Measurements from ENCODE around the gene NTSR1. TPM values are rescaled to one million over a fixed set of nuclear protein-coding genes. Genes with fewer than 3 reads are reported as not detected.

NTSR1 gene
- polyA plus RNA-seq, 3 donors: 1.4 to 2.4 (median 2.0) TPM

DNA sequence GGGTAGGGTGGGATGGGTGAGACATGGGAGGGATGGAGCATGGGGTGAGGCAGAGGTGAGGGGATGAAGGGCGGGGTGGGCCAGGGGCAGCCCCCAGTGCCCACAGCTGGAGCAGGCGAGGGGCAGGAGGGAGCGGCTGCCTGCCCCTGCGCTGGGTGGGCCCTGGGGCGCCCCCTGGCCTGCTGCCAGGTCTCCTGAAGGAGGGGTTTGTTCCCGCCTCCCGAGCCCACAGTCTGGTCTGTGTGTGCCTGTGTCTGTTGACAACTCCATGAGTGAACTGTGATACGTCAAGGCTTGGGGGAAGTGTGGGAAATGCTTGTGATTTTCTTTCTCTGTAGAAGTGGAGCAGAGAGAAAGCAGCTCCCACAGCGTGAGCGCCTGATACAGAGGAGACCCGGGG, 76.8 kb downstream of the NTSR1 start:
- DNase-seq: no peak

- peak; percentile 73 for DNase-seq
These were observed 77.5 kb downstream of the NTSR1 start for GRCh38 chr20:62786157-62786556.

GRCh38 chr20:62787321-62787720, 78.7 kb downstream of the NTSR1 start:
- DNase-seq: no peak

GRCh38 chr20:62787866-62788265, 79.2 kb downstream of the NTSR1 start:
- DNase-seq: no peak

GRCh38 chr20:62788607-62789006, 80.0 kb downstream of the NTSR1 start:
- DNase-seq: no peak

GRCh38 chr20:62790075-62790474, 81.4 kb downstream of the NTSR1 start:
- no peak for DNase-seq

DNA sequence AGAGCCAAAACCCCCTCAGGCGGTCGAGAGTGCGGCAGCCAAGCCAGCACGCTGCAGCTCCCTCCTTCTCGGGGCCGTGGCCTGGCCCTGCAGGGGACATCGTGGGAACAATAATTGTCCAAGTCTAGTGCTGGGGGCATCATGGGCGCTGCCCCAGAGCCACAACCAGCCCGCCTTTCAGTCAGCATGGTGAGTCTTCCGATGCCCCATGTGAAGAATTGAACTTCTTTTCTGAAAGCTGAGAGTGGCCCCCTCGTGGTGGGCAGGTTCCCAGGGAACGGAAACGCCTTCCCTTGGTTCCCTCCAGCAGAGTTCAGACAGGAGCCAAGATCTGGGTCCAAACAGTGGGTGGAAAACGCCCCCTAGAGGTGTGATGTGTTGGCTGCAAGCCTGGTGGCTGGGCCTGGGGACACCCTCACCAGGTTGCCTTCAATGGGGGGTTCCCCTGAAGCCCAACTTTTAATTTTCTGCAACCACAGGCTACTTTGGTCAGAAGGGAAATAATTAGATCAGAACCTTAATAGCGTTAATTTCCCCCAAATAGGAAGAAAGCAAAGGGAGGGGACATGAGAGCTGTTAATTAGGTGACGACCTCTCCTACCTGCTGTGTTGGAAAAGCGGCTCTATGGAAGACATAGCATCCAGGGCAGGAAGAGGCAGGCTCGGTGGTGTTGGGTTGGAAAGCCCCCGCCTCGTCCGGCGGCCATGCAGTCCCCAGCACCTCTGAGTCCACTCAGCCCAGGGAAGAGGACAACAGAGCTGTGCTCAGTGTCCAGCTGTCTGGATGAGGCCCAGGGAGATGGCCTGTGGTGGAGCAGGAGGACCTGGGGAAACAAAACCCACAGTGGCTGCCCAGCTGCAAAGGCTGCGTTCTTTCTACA, 82.9 kb downstream of the NTSR1 start:
- DNase-seq: peak; percentile 90

DNA sequence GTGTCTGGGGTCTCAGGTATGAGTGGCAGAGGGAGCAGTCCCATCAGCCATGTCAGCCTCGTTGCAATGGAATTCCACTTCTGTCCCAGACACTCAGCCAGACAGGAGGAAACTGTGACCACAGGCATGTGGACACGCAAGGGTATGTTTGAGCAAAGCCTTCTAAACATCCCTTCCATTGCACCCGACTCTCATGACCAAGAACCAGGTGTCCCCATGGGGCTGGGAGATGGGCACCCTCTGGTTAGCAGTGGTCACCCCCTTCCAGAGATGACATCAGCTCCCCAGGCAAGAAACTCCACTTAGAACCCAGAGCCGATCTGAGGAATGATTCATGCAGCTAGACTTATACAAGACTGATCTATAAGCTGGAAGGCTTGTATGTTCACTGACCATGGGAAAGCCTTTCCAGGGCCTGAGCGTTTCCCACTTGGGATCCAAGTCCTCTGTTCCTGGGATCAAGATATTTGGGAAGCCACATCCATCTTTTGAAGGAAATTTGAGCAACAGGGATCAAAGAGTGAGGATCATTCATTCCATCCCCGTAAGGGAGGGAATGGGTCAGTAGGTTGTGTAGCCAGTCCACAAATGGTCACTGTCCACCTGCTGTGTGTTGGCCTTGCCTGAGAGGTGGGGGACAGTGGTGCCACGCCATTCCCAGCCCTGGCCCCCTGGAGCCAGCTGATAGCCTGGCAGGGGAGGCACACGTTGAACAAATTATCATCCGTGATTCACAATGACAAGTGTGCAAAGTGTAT, 83.7 kb downstream of the NTSR1 start:
- no peak for DNase-seq

DNA sequence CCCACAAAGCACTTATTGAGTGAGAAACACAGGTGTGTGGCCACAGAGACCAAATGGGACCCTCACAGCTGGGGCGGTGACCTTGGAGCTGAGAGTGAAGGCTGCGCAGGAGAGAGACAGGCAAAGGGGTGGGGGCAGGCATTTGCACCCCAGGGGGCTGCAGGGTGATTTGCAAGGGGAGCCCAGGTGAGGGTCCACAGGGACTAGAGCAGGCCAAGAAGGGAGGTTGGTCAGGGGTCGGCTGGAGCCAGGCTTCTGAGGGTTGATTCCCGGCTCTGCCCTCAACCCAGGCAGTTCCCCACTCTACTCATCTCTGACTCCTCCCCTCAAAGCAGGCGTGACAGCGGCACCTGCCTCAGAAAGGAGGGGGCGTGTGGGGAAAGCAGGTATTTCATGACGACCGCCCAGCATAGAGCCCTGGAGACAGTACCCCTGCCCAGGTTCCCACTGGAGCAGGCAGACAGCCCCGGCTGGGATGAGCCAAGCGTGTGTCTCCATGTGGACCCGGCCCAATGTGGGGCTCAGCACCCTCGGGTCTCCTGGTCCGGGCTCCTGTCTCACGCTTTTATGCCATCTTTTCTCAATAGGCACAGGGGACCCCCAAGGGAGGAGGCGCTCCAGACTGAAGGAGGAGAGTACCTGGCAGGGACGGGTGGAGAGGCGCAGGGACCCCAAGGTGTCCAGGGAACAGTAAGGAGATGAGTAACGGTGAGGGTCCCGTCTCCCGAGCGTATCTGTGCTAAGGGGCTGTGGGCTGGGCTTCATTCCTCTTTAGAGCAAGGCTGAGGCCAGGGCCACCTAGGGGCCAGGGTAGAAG, 84.5 kb downstream of the NTSR1 start:
- no peak for DNase-seq

GRCh38 chr20:62793757-62794006, 85.0 kb downstream of the NTSR1 start:
- no peak for DNase-seq

DNA sequence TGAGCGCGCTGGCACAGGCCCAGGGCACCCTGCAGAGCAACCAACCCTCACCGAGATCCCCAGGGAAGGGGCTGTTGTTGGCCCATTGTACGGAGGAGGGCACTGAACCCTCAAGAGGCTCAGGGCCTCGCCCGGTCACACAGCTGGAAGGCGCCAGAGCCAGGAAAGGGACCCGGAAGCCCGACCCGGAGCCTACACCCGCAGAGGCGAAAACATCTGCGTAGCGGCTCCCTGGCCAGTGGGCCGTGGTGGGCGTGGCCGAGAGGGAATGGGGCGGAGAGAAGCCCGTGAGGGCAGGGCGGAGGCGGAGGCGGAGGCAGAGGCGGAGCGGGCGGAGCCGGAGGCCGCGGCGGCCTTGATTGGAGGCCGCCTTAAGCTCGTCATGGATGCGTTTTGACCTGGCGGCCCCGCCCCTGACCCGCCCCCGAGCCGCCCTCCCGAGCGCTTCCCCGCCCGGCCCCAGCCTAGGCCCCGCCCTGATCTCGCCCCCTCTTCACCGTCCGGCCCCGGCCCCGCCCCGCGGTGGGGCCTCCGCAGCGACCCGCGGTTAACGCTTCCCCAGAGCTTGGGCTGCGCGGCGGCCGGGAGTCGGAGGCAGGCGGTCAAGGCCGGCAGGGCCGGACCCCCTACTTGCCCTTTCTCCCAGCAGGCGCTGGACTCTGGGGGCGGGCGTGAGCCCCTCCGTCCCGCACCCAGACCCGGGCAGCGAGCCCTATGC, 85.5 kb downstream of the NTSR1 start:
- peak; percentile 95 for DNase-seq

DNA sequence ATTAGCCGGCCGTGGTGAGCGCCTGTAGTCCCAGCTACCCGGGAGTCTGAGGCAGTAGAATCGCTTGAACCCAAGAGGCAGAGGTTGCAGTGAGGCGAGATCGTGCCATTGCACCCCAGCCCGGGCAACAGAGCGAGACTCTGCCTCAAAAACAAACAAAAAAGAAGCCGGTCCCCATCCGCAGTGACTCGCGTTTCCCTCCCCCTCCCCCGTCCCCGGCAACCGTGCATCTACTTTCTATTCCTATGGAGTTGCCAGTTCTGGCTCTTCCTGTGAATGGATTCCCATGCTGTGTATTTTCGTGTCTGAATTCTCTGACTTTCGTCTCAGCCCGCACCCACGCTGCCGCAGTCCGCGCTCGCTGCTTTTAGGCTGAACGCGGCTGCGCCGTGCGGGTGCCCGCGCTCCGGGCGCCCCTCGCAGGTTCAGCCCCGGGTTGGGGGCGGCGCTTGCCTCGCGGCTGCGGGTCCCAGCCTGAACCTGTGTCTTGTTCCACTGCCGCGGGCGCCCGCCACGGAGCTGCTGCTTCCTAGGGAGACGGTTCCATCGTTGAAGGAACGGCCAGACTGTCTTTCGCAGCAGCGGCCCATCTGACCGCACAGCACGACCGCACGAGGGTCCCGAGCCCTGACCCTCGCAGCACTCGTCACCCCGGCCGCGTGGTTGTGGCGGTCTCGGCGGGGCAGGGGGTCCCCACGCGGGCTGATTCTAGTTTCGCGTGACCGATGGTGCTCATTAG, 86.6 kb downstream of the NTSR1 start:
- no peak for DNase-seq

DNA sequence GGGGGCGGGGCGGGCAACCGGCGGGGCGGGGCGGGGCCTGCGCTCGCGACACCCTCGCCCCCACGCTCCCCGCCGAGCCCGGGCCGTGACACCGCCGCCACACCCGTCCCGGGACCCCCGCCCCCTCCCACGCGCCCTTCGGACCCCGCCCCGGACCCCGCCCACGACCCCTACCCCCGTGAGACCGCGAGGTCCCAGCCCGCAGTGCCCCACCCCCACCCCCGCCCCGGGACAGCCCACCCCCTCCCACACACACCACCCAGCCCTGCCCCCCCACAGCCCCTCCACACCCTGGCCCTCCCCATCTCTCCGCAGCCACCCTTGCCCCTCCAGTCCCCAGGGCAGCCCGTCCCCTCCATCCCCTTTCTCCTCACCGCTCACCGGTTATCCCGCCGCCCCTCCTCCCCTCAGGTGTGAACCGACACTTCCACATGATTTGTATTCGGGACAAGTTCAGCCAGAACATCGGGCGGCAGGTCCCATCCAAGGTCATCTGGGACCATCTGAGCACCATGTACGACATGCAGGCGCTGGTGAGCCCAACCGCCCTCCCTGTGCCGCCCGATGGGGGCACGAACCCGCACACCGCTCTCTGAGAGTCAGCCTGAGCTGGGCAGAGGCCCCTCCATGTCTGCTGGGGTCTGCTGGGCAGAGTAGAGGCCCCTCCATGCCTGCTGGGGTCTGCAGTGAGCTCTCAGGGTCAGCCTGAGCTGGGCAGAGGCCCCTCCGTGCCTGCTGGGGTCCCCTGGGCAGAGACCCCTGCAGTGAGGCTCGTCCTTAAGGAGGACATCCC, 88.3 kb downstream of the NTSR1 start:
- DNase-seq: no peak

- no peak for DNase-seq
These were observed 89.3 kb downstream of the NTSR1 start for GRCh38 chr20:62797671-62798532.

- DNase-seq: no peak
These were observed 90.4 kb downstream of the NTSR1 start for GRCh38 chr20:62799036-62799435.

DNA sequence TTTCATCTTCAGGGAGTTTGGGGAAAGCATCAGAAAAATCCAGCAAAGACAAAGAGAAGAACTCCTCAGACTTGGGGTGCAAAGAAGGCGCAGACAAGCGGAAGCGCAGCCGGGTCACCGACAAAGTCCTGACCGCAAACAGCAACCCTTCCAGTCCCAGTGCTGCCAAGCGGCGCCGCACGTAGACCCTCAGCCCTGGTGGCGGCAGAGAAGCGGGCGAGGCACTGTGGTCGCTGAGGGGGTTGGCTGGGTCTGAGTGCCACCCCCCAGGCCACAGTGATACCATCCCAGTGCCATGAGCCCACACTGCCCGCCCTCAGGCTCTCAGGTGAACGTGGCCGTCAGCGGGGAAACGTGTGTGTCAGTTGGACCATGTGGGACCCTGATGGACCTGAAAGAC, 90.8 kb downstream of the NTSR1 start:
- DNase-seq: no peak

DNA sequence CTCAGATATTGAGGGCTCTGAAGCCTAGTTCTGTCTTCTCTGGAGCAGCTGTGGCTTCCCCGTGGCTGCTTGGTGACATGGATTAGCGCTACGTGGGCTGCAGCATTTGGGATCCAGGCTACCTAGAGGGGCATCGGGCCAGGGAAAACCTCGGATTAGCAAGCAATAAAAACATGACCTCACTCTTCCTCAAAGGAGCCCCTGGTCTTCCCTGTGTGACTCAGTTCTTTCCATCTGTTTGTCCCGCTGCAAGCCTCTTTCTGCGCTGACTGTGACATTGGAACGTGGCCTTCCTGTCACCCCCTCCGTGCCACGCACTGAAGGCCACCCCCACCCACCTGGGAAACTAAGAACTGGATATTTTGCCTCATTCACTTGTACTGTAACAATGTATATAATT, 91.2 kb downstream of the NTSR1 start:
- no peak for DNase-seq

- no peak for DNase-seq
These were observed 92.0 kb downstream of the NTSR1 start for GRCh38 chr20:62800314-62801259.

Measured in renal pelvis (tissue), 4 donors.